CD4-positive, alpha-beta T cell treated with Interleukin-12 subunit alpha and Interleukin-12 subunit beta, for 1 hour (primary cell): ENCODE measurements around the gene RB1.
"Not testable (repeated sequence)": the region's sequence is repeated elsewhere in the genome, so short reads cannot be mapped to it uniquely, and the experiment has no call there.

Experiments used
- DNase-seq: peaks from one replicate; pipeline ENCODE4 v3.0.0-alpha.2; 2020

The RB1 gene

DNA sequence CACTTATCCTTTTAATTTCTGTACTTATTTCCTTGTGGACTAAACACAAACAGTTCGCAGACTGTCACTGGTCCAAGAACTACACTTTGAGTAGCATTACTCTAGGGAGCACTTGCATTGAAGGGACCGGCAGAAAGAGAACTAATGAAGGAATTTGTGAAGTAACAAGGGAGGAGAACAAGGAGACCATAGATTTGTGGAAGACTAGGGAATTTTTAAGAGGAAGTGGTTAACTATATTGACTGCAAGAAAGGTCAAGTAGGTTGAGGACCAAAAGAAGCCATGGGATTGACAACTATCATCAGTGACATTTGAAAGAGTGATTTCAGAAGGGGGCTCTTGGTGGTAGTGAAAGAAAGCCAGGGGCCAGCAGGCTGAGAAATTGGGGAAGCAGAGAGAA lies 4.0 kb upstream of the RB1 start:
- no peak for DNase-seq

DNA sequence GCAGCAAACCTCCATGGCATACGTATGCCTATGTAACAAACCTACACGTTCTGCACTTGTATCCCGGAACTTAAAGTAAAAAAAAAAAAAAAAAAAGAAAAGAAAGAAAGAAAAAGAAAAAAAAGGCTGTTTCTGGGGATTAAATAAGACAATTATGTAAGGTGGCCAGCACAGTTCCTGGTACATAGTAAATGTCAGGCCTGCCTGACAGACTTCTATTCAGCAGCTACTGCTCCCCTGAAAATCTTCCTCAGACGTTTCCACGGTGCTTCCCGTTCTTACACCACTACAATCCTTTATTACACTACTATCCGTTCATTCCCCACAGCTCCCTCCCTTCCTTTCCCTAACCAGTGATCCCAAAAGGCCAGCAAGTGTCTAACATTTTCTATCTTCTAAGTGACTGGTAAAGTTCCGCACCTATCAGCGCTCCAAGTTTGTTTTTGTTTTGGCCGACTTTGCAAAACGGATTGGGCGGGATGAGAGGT lies 636 bp upstream of the RB1 start:
- DNase-seq = no peak

GRCh38 chr13:48304143-48304876 lies 759 bp downstream of the RB1 start:
- DNase-seq = peak; percentile 36

DNA sequence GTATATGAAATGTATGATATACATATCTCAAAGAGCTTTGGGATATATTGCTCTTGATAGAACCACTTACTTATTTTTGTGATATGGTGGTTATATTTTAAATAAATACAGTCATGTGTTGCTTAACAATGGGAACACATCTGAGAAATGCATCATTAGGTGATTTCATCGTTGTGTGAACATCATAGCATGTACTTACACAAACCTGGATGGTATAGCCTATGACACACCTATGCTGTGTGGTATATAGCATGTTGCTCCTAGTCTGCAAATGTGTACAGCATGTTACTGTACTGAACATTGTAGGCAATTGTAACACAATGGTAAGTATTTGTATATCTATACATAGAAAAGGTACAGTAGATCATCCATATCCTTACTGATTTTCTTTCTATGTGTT lies 7.7 kb downstream of the RB1 start:
- DNase-seq = no peak

DNA sequence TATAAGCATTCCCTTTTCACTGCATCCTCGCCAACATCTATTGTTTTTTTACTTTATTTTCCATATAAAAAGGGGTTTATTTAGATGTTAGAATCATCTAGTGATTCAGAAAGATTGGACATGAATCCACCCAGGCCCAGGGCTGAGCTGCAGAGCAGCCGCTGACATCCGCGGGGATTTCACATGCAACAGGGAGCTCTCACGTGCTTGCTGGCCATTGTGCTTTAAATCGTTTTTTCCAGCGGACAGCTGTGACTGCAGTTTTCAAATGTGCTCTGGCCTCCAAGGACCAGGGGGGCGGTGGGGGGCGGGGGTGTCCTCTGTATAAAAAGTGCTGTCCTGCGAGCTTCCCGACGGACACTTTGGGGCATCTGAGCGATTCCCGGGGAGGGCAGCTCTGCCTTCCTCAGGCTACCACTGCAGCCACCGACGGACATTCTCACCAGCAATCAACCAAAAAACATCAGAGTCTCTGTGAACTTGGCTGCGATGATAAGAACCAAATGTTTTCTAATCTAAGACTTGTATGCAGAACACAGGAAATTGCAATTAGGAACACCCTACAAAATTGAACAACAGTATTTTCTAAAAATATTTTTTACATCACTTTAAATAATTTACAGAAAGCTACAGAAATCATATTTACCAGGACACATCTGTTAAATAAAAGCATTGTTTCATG lies 12.6 kb downstream of the RB1 start:
- no peak for DNase-seq

GRCh38 chr13:48316826-48317510 lies 13.4 kb downstream of the RB1 start:
- no peak for DNase-seq

DNA sequence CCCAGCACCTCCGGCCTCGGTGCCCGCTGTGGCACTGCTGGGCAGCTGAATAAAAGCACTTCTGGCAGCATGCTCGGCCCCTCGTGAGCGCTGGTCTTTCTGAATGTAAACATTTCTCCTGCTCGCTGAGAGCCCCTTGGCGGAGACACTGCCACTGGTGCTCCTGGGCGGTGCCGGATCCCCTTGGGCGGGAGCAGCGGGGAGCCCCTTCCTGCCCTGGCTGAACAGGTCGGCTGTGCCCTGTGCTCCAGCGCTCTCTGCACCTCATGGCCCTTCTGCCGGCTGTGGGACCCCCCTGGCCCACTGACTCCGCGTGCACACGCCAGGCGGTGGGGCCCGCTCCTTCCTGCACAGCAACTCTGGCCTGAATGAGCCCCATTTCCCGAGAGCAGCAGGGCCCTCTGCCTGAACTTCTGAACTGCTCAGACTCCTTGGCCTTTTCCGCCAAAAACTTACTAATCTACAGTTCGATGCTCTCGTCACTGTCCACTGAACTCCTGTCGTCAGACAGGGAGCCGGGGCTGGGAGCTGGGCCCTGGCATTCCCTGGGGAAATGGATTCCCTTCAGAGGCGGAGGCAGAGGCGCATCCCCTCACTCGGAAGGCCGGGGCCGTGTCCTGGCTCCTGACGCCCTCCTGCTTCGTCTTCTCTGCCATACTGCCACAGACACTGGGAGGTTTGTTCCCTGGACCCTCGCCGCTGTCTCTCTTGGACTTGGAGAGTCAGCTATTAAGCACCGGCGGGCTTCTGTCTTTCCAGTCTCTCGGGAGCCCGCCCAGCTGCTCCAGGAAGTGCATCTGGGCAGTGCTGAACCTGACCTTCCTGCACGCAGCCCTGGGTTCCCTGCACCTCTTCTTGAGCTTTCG lies 14.2 kb downstream of the RB1 start:
- DNase-seq = no peak

- no peak for DNase-seq
Measured at GRCh38 chr13:48318377-48318811, 14.8 kb downstream of the RB1 start.

DNA sequence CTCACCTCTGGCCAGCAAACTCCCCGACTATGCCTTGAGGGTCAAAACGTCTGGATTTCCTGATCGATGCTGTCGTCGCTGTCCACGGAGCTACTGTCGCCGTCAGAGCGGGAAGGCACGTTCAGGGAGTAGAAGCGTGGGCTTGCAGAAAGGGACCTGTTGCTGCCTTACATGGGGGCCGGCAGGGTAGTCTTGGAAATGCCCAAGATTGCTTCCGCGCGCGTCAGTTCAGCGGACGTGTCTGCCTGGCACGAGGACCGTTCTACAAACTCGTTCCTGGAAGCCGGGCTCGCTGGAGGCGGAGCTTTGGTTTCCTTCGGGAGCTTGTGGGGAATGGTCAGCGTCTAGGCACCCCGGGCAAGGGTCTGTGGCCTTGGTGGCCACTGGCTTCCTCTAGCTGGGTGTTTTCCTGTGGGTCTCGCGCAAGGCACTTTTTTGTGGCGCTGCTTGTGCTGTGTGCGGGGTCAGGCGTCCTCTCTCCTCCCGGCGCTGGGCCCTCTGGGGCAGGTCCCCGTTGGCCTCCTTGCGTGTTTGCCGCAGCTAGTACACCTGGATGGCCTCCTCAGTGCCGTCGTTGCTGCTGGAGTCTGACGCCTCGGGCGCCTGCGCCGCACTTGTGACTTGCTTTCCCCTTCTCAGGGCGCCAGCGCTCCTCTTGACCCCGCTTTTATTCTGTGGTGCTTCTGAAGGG lies 15.4 kb downstream of the RB1 start:
- no peak for DNase-seq

DNA sequence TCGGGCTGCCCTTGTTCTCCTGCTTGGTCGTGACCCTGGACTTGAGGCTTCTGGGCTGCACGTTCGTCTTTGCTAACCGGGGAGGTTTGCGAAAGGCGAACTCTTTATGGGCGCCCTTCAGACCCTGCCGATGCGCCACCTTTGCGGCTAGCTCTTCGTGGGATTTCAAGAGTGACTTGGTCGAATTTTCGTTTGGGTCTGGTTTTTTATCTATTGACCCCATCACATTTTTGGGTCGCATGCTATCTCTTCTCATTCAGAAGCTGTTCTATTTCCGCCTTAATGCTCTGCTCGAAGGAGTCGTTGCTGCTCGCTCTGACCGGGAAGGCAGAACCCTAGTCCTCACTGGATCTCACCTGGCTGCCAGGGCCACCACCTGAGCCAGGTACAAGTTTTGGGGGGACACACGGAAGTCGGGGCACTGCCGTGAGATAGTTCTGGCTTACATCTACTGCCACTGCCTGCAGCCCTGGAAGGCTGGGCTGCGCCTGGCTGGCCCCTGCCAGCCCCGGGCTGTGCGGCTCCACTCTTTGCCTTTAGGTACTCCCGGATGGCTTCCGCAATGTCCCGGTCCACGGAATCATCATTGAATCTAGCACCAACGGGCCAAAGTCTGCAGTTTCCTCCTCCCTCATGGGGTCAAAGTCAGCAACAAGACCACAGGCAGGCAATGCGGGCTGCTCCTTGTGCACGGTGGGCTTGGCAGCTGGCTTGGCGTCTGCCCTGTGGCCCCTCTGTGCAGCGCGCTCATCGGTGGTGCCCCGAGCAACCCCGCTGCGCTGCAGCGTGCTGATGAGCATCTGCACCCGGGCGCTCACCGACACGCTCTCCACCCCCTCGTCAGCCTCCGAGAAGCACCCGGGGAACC lies 16.2 kb downstream of the RB1 start:
- no peak for DNase-seq

DNA sequence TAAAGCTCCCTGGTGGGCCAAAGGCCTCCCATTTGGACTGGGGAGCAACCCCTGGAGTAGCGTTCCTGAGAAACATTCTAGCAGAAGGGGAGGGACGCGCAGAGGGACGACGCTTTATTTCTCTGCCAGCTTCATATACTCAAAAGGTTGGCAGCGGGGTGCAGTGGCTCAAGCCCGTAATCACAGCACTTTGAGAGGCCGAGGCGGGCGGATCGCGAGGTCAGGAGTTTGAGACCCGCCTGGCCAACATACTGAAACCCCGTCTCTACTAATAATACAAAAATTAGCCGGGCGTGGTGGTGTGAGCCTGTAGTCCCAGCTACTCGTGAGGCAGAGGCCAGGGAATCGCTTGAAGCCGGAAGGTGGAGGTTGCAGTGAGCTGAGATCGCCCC lies 16.8 kb downstream of the RB1 start:
- no peak for DNase-seq

- DNase-seq = no peak
Measured at GRCh38 chr13:48320891-48321510, 17.4 kb downstream of the RB1 start.

DNA sequence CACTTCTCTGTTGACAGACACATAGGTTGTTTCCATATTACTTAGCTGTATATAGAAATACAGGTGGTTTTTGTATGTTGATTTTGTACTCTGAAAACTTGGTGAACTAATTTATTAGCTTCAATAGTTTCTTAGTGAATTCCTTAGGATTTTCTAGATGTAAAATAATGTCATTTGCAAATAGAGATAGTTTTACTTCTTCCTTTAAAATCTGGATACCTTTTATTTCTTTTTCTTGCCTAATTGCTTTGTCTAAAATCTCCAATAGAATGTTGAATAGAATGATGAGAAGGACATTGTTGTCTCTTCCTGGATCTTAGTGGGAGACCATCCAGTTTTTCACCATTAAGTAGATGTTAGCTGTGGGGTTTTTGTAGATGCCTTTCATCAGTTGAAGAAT lies 18.7 kb downstream of the RB1 start:
- no peak for DNase-seq

GRCh38 chr13:48333976-48334375 lies 30.4 kb downstream of the RB1 start:
- no peak for DNase-seq

GRCh38 chr13:48334534-48335127 lies 31.1 kb downstream of the RB1 start:
- peak; percentile 69 for DNase-seq

DNA sequence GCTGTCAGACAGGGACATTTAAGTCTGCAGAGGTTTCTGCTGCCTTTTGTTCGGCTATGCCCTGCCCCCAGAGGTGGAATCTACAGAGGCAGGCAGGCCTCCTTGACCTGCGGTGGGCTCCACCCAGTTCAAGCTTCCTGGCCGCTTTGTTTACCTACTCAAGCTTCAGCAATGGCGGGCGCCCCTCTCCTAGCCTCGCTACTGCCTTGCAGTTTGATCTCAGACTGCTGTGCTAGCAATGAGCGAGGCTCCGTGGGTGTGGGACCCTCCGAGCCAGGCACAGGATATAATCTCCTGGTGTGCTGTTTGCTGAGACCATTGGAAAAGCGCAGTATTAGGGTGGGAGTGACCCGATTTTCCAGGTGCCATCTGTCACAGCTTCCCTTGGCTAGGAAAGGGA lies 35.6 kb downstream of the RB1 start:
- not testable (repeated sequence) for DNase-seq

DNA sequence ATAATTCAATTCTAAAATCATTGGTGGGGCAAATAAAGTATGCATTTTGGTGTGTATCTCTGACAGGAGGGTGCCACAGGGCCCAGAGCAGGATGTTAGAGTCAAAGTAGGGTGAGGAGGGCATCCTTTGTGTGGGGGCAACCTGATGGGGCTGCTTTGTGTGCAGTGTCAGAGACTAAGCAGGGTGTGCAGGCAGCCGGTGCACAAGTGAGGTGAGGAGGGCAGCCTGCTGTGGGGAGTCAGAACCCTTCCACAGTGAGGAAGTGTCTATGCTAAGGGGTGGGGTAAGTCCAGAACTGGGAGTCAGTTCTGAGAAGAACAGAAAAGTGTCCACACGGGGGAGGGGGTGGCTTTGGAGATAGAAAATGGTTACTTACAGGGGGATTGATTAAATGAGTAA lies 40.7 kb downstream of the RB1 start:
- no peak for DNase-seq

DNA sequence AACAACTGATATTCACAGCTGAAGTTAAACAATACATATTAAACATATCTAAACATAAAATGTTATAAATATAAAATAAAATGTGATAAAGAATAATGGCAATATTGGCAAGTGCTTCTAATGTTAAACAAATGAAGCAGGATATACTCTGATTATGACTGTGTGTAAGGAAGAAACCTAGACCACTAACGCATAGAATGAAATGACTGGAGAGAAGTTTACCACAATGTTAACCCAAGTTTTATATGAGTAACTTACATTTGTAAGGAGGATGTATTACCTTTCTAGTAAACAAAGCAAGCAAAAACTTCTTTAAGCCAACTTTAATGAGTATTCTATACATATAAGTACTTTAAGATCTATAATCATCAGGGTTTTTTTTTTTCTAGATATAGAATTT lies 43.0 kb downstream of the RB1 start:
- DNase-seq = no peak

DNA sequence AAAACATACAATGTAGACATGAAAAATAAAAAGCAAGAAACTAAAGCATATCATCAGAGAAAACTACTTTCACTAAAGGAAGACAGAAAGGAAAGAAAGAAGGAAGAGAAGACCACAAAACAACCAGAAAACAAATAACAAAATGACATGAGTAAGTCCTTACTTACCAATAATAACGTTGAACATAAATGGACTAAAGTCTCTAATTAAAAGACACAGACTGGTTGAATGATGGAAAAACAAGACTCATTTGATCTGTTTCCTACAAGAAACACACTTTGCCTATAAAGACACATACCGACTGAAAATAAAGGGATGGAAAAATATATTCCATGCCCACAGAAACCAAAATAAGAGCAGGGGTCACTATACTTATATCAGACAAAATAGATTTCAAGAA lies 46.0 kb downstream of the RB1 start:
- no peak for DNase-seq

DNA sequence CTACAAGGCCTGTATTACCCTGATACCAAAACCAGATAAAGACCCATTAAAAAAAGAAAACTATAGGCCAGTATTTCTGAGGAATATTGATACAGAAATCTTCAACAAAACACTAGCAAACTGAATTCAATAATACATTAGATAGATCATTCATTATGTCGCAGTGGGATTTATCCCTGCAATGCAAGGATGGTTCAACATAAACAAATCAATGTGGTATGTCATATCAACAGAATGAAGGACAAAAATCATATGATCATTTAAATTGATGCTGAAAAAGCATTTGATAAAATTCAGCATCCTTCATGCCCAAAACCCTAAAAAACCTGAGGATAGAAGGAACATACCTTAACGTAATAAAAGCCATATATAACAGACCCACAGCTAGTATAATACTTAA lies 50.0 kb downstream of the RB1 start:
- DNase-seq = no peak
